ENCODE measurements around the gene OR52B2.

Gene OR52B2

GRCh38 chr11:6199174-6199810, 29.2 kb upstream of the OR52B2 start, which contains the start of gene OR52W1:
Gene OR52W1, plus strand, starts transcription at chr11:6199224. Its CDS starts 0 bp downstream, at chr11:6199224.
- DNase-seq (ENCODE audit: low read depth in 2 of 2): no peak
- TF ChIP-seq CTCF (IDR thresholded peaks at IDR 0.05; ENCODE audit: low read depth, low read length): no peak
- H3K4me3 ChIP-seq (replicated peaks in 1 of 2; ENCODE audit: low read depth in 2 of 2, low read length in 2 of 2): no peak within 1 kb of the TSS

GRCh38 chr11:6197466-6198200, 27.5 kb upstream of the OR52B2 start:
- H3K4me3 ChIP-seq (replicated peaks in 1 of 2; ENCODE audit: low read depth in 2 of 2, low read length in 2 of 2): no peak overlapping the region
- TF ChIP-seq CTCF (IDR thresholded peaks at IDR 0.05; ENCODE audit: low read depth, low read length): no peak
- DNase-seq (ENCODE audit: low read depth in 2 of 2): no peak

- TF ChIP-seq CTCF (IDR thresholded peaks at IDR 0.05; ENCODE audit: low read depth, low read length): no peak
These were observed 26.3 kb upstream of the OR52B2 start for GRCh38 chr11:6196396-6196795.

GRCh38 chr11:6194065-6194581, 24.0 kb upstream of the OR52B2 start:
- no peak overlapping the region for H3K4me3 ChIP-seq (replicated peaks in 1 of 2; ENCODE audit: low read depth in 2 of 2, low read length in 2 of 2)
- DNase-seq (ENCODE audit: low read depth in 2 of 2): no peak
- TF ChIP-seq CTCF (IDR thresholded peaks at IDR 0.05; ENCODE audit: low read depth, low read length): no peak

More at GRCh38 chr11:6196396-6196795, 26.3 kb upstream of the OR52B2 start:
- H3K4me3 ChIP-seq (replicated peaks in 1 of 2; ENCODE audit: low read depth in 2 of 2, low read length in 2 of 2): no peak overlapping the region
- DNase-seq (ENCODE audit: low read depth in 2 of 2): no peak

GRCh38 chr11:6191742-6192141, 21.6 kb upstream of the OR52B2 start:
- H3K4me3 ChIP-seq (replicated peaks in 1 of 2; ENCODE audit: low read depth in 2 of 2, low read length in 2 of 2): no peak overlapping the region
- DNase-seq (ENCODE audit: low read depth in 2 of 2): no peak
- no peak for TF ChIP-seq CTCF (IDR thresholded peaks at IDR 0.05; ENCODE audit: low read depth, low read length)

GRCh38 chr11:6175440-6175839, 5.3 kb upstream of the OR52B2 start:
- H3K4me3 ChIP-seq (replicated peaks in 1 of 2; ENCODE audit: low read depth in 2 of 2, low read length in 2 of 2): no peak overlapping the region
- DNase-seq (ENCODE audit: low read depth in 2 of 2): no peak
- no peak for TF ChIP-seq CTCF (IDR thresholded peaks at IDR 0.05; ENCODE audit: low read depth, low read length)
